K562 (cell line): ENCODE measurements around the gene TMEM108. TPM values are rescaled to one million over a fixed set of nuclear protein-coding genes. Genes with fewer than 3 reads are reported as not detected.

Experiments
- ATAC-seq: fragments of 200-7000 bp; cut with Tn5 transposase; 3 replicates; pipeline ENCODE4 v1.9.1; 2020; ENCODE audit warnings: moderate library complexity
- BruUV-seq: library from RNA; stranded (reverse); fragments of 400-500 nt; replicated peaks from 2 replicates; lab custom pipeline; 2021; lab: Mats Ljungman, UMichigan
- CTCF ChIA-PET: fragments of 300-600 bp; formaldehyde crosslinking; extraction: SDS; loops from one replicate; lab custom pipeline; 2021; ENCODE audit warnings: low intra/inter-chr PET ratio; lab: Yijun Ruan, JAX
- POLR2A ChIA-PET: fragments of 300-600, 350-650 bp; sonication (Branson Sonifier 250); formaldehyde crosslinking; extraction: SDS; loops from one replicate; lab custom pipeline; 2021; ENCODE audit warnings: antibody characterized with exemption, inconsistent platforms; lab: Yijun Ruan, JAX
- DNase-seq, 4 experiments: peaks; one replicate each; pipeline versions ENCODE4 v3.0.0 to v3.0.0-alpha.2; 2011 to 2018; ENCODE audit warnings: low spot score in 3 of 4, mixed read lengths in 3 of 4; ENCODE audit errors: extremely low read depth in 1 of 4
- FAIRE-seq: peaks from 2 replicates; lab custom pipeline; 2011; peaks lifted over from hg19 to GRCh38; lab: Jason Lieb, UNC
- H2AFZ ChIP-seq: 2 replicates; pipeline ENCODE4 v1.6.0; 2011; ENCODE audit warnings: low read depth, low read length, control low read depth, inconsistent platforms
- H3K27ac ChIP-seq: fragments of 200-600 bp; 3 replicates; pipeline ENCODE4 v1.8.0; 2011; ENCODE audit warnings: low read depth, mild to moderate bottlenecking, control low read depth, inconsistent platforms, low read length, moderate library complexity, mixed read lengths; ENCODE audit errors: extremely low read depth
- H3K27me3 ChIP-seq, 2 experiments: fragments of 300-600 bp in 1 of 2; 2 replicates in 1 of 2; 3 replicates in 1 of 2; pipeline versions ENCODE4 v1.6.0 to v1.8.0; 2011; ENCODE audit warnings: inconsistent platforms in 2 of 2, low read length in 2 of 2, mild to moderate bottlenecking in 1 of 2, mixed read lengths in 1 of 2, moderate library complexity in 1 of 2; ENCODE audit not compliant: control insufficient read depth in 2 of 2, insufficient read depth in 2 of 2
- H3K36me3 ChIP-seq: fragments of 300-600 bp; 3 replicates; pipeline ENCODE4 v1.8.0; 2011; ENCODE audit warnings: mild to moderate bottlenecking, low read length, inconsistent platforms; ENCODE audit not compliant: control insufficient read depth, insufficient read depth
- H3K4me1 ChIP-seq, 2 experiments: fragments of 200-600 bp in 1 of 2; replicated peaks in 1 of 2; 2 replicates in 1 of 2; 3 replicates in 1 of 2; pipeline versions ENCODE4 v1.5.1 to v1.8.0; 2011; ENCODE audit warnings: inconsistent platforms in 2 of 2, low read length in 2 of 2, mild to moderate bottlenecking in 1 of 2, mixed read lengths in 1 of 2, moderate library complexity in 1 of 2; ENCODE audit not compliant: control insufficient read depth in 2 of 2, insufficient read depth in 2 of 2
- H3K4me2 ChIP-seq: 2 replicates; pipeline ENCODE4 v1.6.1; 2011; ENCODE audit warnings: low read length, control low read depth, inconsistent platforms, mixed read lengths; ENCODE audit not compliant: insufficient read depth
- H3K4me3 ChIP-seq: fragments of 200-600 bp; sonication (generic), shearing (Covaris generic); 2 replicates; pipeline ENCODE4 v1.5.1; 2016; ENCODE audit warnings: control low read depth, inconsistent platforms
- H3K79me2 ChIP-seq: fragments of 200-600 bp; 3 replicates; pipeline ENCODE4 v1.8.0; 2011; ENCODE audit warnings: low read length, inconsistent platforms; ENCODE audit not compliant: control insufficient read depth, insufficient read depth
- H3K9ac ChIP-seq, 2 experiments: 2 replicates each; pipeline versions ENCODE4 v1.6.0 to v1.6.1; 2011; ENCODE audit warnings: low read depth in 2 of 2, low read length in 2 of 2, control low read depth in 1 of 2, inconsistent platforms in 1 of 2, mild to moderate bottlenecking in 1 of 2, mixed read lengths in 1 of 2; ENCODE audit not compliant: insufficient read depth in 1 of 2
- H3K9me1 ChIP-seq: one replicate; pipeline ENCODE4 v1.6.0; 2011; ENCODE audit warnings: inconsistent platforms, mild to moderate bottlenecking, low read length, moderate library complexity; ENCODE audit not compliant: control insufficient read depth, insufficient read depth
- H3K9me3 ChIP-seq: replicated peaks from 2 replicates; pipeline ENCODE4 v1.5.1; 2011; ENCODE audit warnings: low read depth, low read length, inconsistent platforms; ENCODE audit not compliant: control insufficient read depth, insufficient read depth
- H4K20me1 ChIP-seq: replicated peaks from 2 replicates; pipeline ENCODE4 v1.6.1; 2011; ENCODE audit warnings: low read length, inconsistent platforms, mixed read lengths; ENCODE audit not compliant: control insufficient read depth, insufficient read depth
- KAT8 ChIP-seq: fragments of 450-650 bp; IDR thresholded peaks from 2 replicates; pipeline ENCODE4 v1.6.1; 2016; ENCODE audit warnings: low read depth, mild to moderate bottlenecking
- MAFG ChIP-seq: fragments of 450-650 bp; conservative IDR thresholded peaks from 2 replicates; pipeline ENCODE4 v1.6.1; 2016; ENCODE audit warnings: missing genetic modification characterization, missing compliant biosample characterization
- PCBP2 ChIP-seq: fragments of 200-400 bp; formaldehyde crosslinking; IDR thresholded peaks from 2 replicates; pipeline ENCODE4 v1.6.1; 2018; ENCODE audit warnings: low read length, low read depth, mild to moderate bottlenecking, moderate library complexity; ENCODE audit not compliant: poor library complexity, severe bottlenecking
- PYGO2 ChIP-seq: fragments of 450-650 bp; IDR thresholded peaks from 2 replicates; pipeline ENCODE4 v1.6.1; 2016; ENCODE audit warnings: mild to moderate bottlenecking, missing genetic modification characterization, moderate library complexity, missing compliant biosample characterization
- STAT5B ChIP-seq: fragments of 250-450 bp; sonication (Bioruptor Pico); IDR thresholded peaks from 2 replicates; pipeline ENCODE4 v1.8.0; 2021; ENCODE audit warnings: mild to moderate bottlenecking, inconsistent platforms
- ZBTB49 ChIP-seq: sonication (generic); formaldehyde crosslinking; IDR thresholded peaks from 2 replicates; pipeline ENCODE4 v1.8.0; 2022; ENCODE audit warnings: missing genetic modification reagents, mild to moderate bottlenecking, borderline replicate concordance
- ZNF695 ChIP-seq: fragments of 450-650 bp; formaldehyde crosslinking; IDR thresholded peaks from 2 replicates; pipeline ENCODE4 v1.4.0; 2020; ENCODE audit warnings: mild to moderate bottlenecking, moderate library complexity
- WGBS: fragments of 100-300 bp; shearing (Covaris generic); methylation state at CpG from one replicate; pipeline ENCODE4 v1.1.6; 2016; ENCODE audit warnings: low coverage, mixed read lengths; ENCODE audit not compliant: insufficient coverage; ENCODE audit errors: missing lambda C conversion rate; 5-methylcytosine and 5-hydroxymethylcytosine counted together
- in situ Hi-C: fragments of 300-500 bp; cut with MboI; formaldehyde crosslinking; loops from 4 replicates; pipeline ENCODE4 v1.15.0; 2018; ENCODE audit warnings: inconsistent platforms, mixed read lengths
- intact Hi-C: fragments of 100-400 bp; cut with micrococcal nuclease; formaldehyde crosslinking; loops from 2 replicates; pipeline ENCODE4 v1.14.2; 2022
- polyA plus RNA-seq, 8 experiments: library from polyadenylated mRNA; depleted of rRNA in 4 of 8; stranded (reverse) in 5 of 8; unstranded in 3 of 8; fragments of >200 nt; fragmentation: Nextera tagmentation in 2 of 8; fragmentation: Illumina TruSeq in 1 of 8; extraction: Ambion mirVana in 2 of 8; extraction: Trizol in 1 of 8; gene quantifications; 2 replicates each; pipeline versions ENCODE4 v1.2.1 to v1.2.3, GENCODE V29; 2011 to 2014; ENCODE audit warnings: inconsistent platforms in 1 of 8, missing spikeins in 1 of 8
- total RNA-seq, 7 experiments: library from RNA; depleted of rRNA in 6 of 7; stranded (reverse); fragments of >200 nt in 6 of 7; fragmentation: Illumina TruSeq in 2 of 7; extraction: Trizol in 2 of 7; gene quantifications; 2 replicates each; pipeline versions ENCODE4 v1.2.1 to v1.2.3, GENCODE V29; 2011 to 2021; ENCODE audit warnings: low replicate concordance in 1 of 7

TMEM108 gene
- total and polyA plus RNA-seq, 9 of the 15 experiments (the other 6 are each of a cell fraction or from before 2014, with no cell fraction given): 0.65 to 11.1 (median 3.4) TPM

DNA sequence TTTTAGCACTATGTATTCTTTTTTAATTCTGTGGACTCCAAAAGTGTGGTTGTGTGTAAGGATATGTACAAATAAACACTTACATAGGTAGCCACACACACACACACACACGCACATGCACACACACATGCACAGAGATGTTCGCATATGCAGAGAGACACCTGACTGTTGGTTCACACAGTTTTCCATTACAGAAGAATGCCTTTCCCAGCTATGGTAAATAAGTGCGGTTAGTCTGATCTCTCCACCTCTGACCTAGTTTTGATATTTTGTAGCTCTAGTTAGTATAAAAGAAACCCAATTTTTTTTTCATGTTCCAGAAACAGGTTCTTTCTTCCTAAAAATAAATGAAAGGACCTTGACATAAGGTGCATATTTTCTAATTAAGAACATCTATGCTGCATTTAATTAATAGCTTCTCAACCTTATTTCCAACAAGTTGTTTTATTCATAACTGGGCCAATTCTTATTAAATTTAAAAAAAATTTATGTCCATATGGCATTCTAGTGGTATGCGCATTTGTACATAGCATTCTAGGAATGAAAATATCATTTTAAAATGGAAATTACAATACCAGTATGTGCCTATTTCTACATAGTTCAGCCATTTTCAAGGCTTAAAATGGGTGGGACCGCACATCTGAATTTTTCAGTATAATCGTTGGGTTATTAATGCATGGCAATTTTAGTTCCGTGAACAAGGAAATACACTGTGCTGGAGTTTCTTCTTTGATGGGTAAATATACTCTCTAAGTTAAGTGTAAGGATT is 27.2 kb downstream of the TMEM108 start:
- H3K9me3 ChIP-seq: no peaks in the 10 kb centered on the region
- H3K27ac ChIP-seq: no peak overlapping the region
- H3K9ac ChIP-seq: no peak overlapping the region
- no peak overlapping the region for H2AFZ ChIP-seq
- POLR2A ChIA-PET: no interaction called here
- no peaks in the 10 kb centered on the region for H3K79me2 ChIP-seq
- CTCF ChIA-PET: no interaction called here
- FAIRE-seq (no peak), ATAC-seq (no peak)
- no peak overlapping the region for H3K4me3 ChIP-seq
- no peaks in the 10 kb centered on the region for H3K27me3 ChIP-seq
- intact Hi-C loops: no loop called here
- 82% methylated on average over 7 of the region's 7 CpGs for WGBS
- no peaks in the 10 kb centered on the region for H3K4me1 ChIP-seq
- no peak overlapping the region for H3K4me2 ChIP-seq
- no peaks in the 10 kb centered on the region for H4K20me1 ChIP-seq
- no peak for TF ChIP-seq KAT8
- TF ChIP-seq STAT5B (CRISPR knock-in tag): no peak
- TF ChIP-seq PCBP2: no peak
- TF ChIP-seq ZBTB49: no peak
- no peak for TF ChIP-seq PYGO2
- no peak for TF ChIP-seq MAFG (tag)
- TF ChIP-seq ZNF695 (CRISPR knock-in tag): no peak
- TF ChIP-seq, all 486 proteins: peak for 0
- no TSS peak for BruUV-seq
- in situ Hi-C loops: no loop called here
- DNase-seq: no peak
- no peaks in the 10 kb centered on the region for H3K9me1 ChIP-seq
- H3K36me3 ChIP-seq: no peaks in the 10 kb centered on the region
